ENCODE data around the gene JPH4. TPM values are rescaled to one million over a fixed set of nuclear protein-coding genes. Genes with fewer than 3 reads are reported as not detected.

Gene JPH4
- total RNA-seq, 1 experiment from 2014 or later: 0.15 TPM

- no peak for TF ChIP-seq ZBTB33 (IDR thresholded peaks at IDR 0.05; ENCODE audit: extremely low read depth, insufficient replicate concordance, low read length)
- TF ChIP-seq CTCF (IDR thresholded peaks at IDR 0.05 in 2 of 3, conservative IDR thresholded peaks at IDR 0.05 in 1 of 3; ENCODE audit: borderline replicate concordance in 1 of 3, insufficient read depth in 1 of 3, low read depth in 2 of 3, low read length in 2 of 3): no peak
Observed at GRCh38 chr14:23567186-23568020, 11.2 kb downstream of the JPH4 start, which contains the start of gene AP1G2 (continued).

GRCh38 chr14:23566778-23567185 lies 11.8 kb downstream of the JPH4 start:
- H3K9ac ChIP-seq (ENCODE audit: low read length): peak overlapping the region; percentile 80
- ChIA-PET POLR2A (interaction anchor here (0.7 to 1.2 kb wide), 2 partner anchors 11 to 22 kb away, joined by 3 to 6 read pairs; no protein-coding TSS in a partner anchor), RAD21 (ENCODE audit: low non-redundant PET in 1 of 2, low total read pairs in 2 of 2, uncharacterized antibody in 2 of 2, unreplicated experiment in 2 of 2) (no interaction called here), CTCF (interaction anchor here (0.9 to 3.6 kb wide), 5 partner anchors 9 to 344 kb away, joined by 3 to 21 read pairs (median 5); no protein-coding TSS in a partner anchor)
- intact Hi-C loops (cut with micrococcal nuclease): no loop called here
- no TSS peak for BruUV-seq (replicated peaks)
- H3K27me3 ChIP-seq (ENCODE audit: insufficient read depth, low read length): no peaks in the 10 kb centered on the region
- peak overlapping the region; percentile 86 for H3K27ac ChIP-seq (ENCODE audit: low read depth, low read length)
- H2AFZ ChIP-seq (ENCODE audit: low read depth, low read length, poor library complexity, severe bottlenecking): no peak overlapping the region
- H3K4me1 ChIP-seq (ENCODE audit: control insufficient read depth in 1 of 2, insufficient read depth in 2 of 2, low read length in 2 of 2): peaks cover 26 to 34% of the 10 kb centered on the region in 2 experiments
- no peaks in the 10 kb centered on the region for H3K9me3 ChIP-seq (ENCODE audit: control insufficient read depth in 1 of 2, insufficient read depth in 1 of 2, low read depth in 1 of 2, low read length in 2 of 2)
- ATAC-seq (peak; percentile 44), DNase-seq (ENCODE audit: low read depth, low spot score) (no peak)
- H3K36me3 ChIP-seq (ENCODE audit: control insufficient read depth in 1 of 2, insufficient read depth in 2 of 2, low read length in 2 of 2): peaks cover 5 to 7% of the 10 kb centered on the region in 2 experiments; a peak in 3 of 4 replicates
- H3K79me2 ChIP-seq (ENCODE audit: insufficient read depth, low read length): peaks cover 10% of the 10 kb centered on the region; the same call in 1 of the 2 replicates
- H3K4me2 ChIP-seq (ENCODE audit: low read length): peak overlapping the region; percentile 89
- peak overlapping the region; percentile 85 to 88 for H3K4me3 ChIP-seq (replicated peaks in 1 of 2; ENCODE audit: low read depth in 1 of 2, low read length in 2 of 2)
- no peaks in the 10 kb centered on the region for H3K9me2 ChIP-seq (ENCODE audit: insufficient read depth)
- no peaks in the 10 kb centered on the region for H4K20me1 ChIP-seq (ENCODE audit: insufficient read depth)
- TF ChIP-seq ZNF274 (IDR thresholded peaks at IDR 0.05; ENCODE audit: low read depth, low read length): no peak
- TF ChIP-seq FOSL1 (IDR thresholded peaks at IDR 0.05; ENCODE audit: low read depth): no peak
- no peak for TF ChIP-seq CEBPB (IDR thresholded peaks at IDR 0.05; ENCODE audit: low read depth)
- no peak for TF ChIP-seq SP1 (IDR thresholded peaks at IDR 0.05; ENCODE audit: low read depth)
- no peak; the same call in 1 of the 2 replicates for TF ChIP-seq POLR2AphosphoS5 (IDR thresholded peaks at IDR 0.05; ENCODE audit: low read depth, low read length)
- TF ChIP-seq ZBTB33 (IDR thresholded peaks at IDR 0.05; ENCODE audit: extremely low read depth, insufficient replicate concordance, low read length): no peak
- peak; percentile 58; the same call in 1 of the 2 replicates for TF ChIP-seq MAX (IDR thresholded peaks at IDR 0.05)
- no peak for TF ChIP-seq CBX3 (IDR thresholded peaks at IDR 0.05; ENCODE audit: low read depth)
- TF ChIP-seq RAD21 (IDR thresholded peaks at IDR 0.05; ENCODE audit: low read depth): no peak
- TF ChIP-seq YY1 (IDR thresholded peaks at IDR 0.05; ENCODE audit: extremely low read depth, insufficient replicate concordance, low read depth, low read length): no peak
